MCF 10A (cell line): ENCODE results near the gene XXYLT1. TPM values are rescaled to one million over a fixed set of nuclear protein-coding genes. Genes with fewer than 3 reads are reported as not detected.

Experiments used
- BruUV-seq: library from RNA; stranded (reverse); fragments of 400-500 nt; replicated peaks from 2 replicates; lab custom pipeline; 2021; lab: Mats Ljungman, UMichigan
- CTCF ChIA-PET: fragments of 300-600 bp; sonication (Branson Sonifier 250); formaldehyde crosslinking; extraction: SDS; loops from one replicate; lab custom pipeline; 2021; ENCODE audit warnings: antibody characterized with exemption, inconsistent platforms; lab: Yijun Ruan, JAX
- POLR2A ChIA-PET: fragments of 300-600, 350-650 bp; sonication (Branson Sonifier 250); formaldehyde crosslinking; extraction: SDS; loops from one replicate; lab custom pipeline; 2020; ENCODE audit warnings: antibody characterized with exemption, inconsistent platforms; lab: Yijun Ruan, JAX
- DNase-seq: peaks from one replicate; pipeline ENCODE4 v3.0.0-alpha.2; 2018; ENCODE audit not compliant: unreplicated experiment
- H3K27ac Mint-ChIP-seq: one replicate; pipeline ENCODE4 v1.8.0; 2022; ENCODE audit warnings: mild to moderate bottlenecking, low read depth, mixed read lengths; ENCODE audit not compliant: unreplicated experiment
- H3K27me3 Mint-ChIP-seq: one replicate; pipeline ENCODE4 v1.8.0; 2022; ENCODE audit warnings: mixed read lengths; ENCODE audit not compliant: insufficient read depth, unreplicated experiment
- H3K36me3 Mint-ChIP-seq: one replicate; pipeline ENCODE4 v1.8.0; 2022; ENCODE audit warnings: mild to moderate bottlenecking, moderate library complexity, mixed read lengths; ENCODE audit not compliant: insufficient read depth, unreplicated experiment
- H3K4me1 Mint-ChIP-seq: one replicate; pipeline ENCODE4 v1.8.0; 2022; ENCODE audit warnings: mixed read lengths; ENCODE audit not compliant: insufficient read depth, unreplicated experiment
- H3K4me3 Mint-ChIP-seq: one replicate; pipeline ENCODE4 v1.8.0; 2022; ENCODE audit warnings: mild to moderate bottlenecking, moderate library complexity, mixed read lengths; ENCODE audit not compliant: unreplicated experiment
- H3K9me3 Mint-ChIP-seq: one replicate; pipeline ENCODE4 v1.8.0; 2022; ENCODE audit warnings: mixed read lengths; ENCODE audit not compliant: unreplicated experiment
- CTCF ChIP-seq: fragments of 200-600 bp; IDR thresholded peaks from one replicate; pipeline ENCODE4 v1.8.0; 2022; ENCODE audit warnings: antibody characterized with exemption, mild to moderate bottlenecking; ENCODE audit not compliant: unreplicated experiment
- intact Hi-C: fragments of 100-400 bp; cut with micrococcal nuclease; formaldehyde crosslinking; loops from 2 replicates; pipeline ENCODE4 v1.14.1; 2022
- total RNA-seq: library from RNA; stranded (reverse); gene quantifications from 2 replicates; pipeline ENCODE4 v1.2.3, GENCODE V29; 2022

Gene XXYLT1
- total RNA-seq, 1 experiment from 2014 or later = 10.0 TPM

GRCh38 chr3:195060217-195060481 is 210.8 kb downstream of the XXYLT1 start:
- Mint-ChIP-seq H3K36me3 (no peaks in the 10 kb centered on the region), H3K9me3 (no peaks in the 10 kb centered on the region), H3K27me3 (peaks cover 9% of the 10 kb centered on the region), H3K4me1 (no peaks in the 10 kb centered on the region), H3K4me3 (no peak overlapping the region), H3K27ac (no peak overlapping the region)
- DNase-seq = no peak
- TF ChIP-seq CTCF = no peak
- ChIA-PET CTCF (no interaction called here), POLR2A (interaction anchor here (0.7 kb wide), 1 partner anchor 130 kb away, joined by 3 read pairs; no protein-coding TSS in a partner anchor)
- intact Hi-C loops = no loop called here
- no TSS peak for BruUV-seq

GRCh38 chr3:195059471-195060216 is 211.3 kb downstream of the XXYLT1 start:
- ChIA-PET POLR2A (interaction anchor here (0.7 kb wide), 1 partner anchor 31 kb away, joined by 3 read pairs; no protein-coding TSS in a partner anchor), CTCF (no interaction called here)
- Mint-ChIP-seq H3K4me1 (no peaks in the 10 kb centered on the region), H3K36me3 (no peaks in the 10 kb centered on the region), H3K4me3 (no peak overlapping the region), H3K27ac (no peak overlapping the region), H3K27me3 (peaks cover 14% of the 10 kb centered on the region), H3K9me3 (no peaks in the 10 kb centered on the region)
- no peak for TF ChIP-seq CTCF
- intact Hi-C loops = no loop called here
- no TSS peak for BruUV-seq
- no peak for DNase-seq

GRCh38 chr3:195059006-195059350 is 212.0 kb downstream of the XXYLT1 start:
- no TSS peak for BruUV-seq
- Mint-ChIP-seq H3K36me3 (no peaks in the 10 kb centered on the region), H3K4me1 (no peaks in the 10 kb centered on the region), H3K9me3 (no peaks in the 10 kb centered on the region), H3K27ac (no peak overlapping the region), H3K27me3 (peaks cover 18% of the 10 kb centered on the region), H3K4me3 (no peak overlapping the region)
- intact Hi-C loops = no loop called here
- no peak for TF ChIP-seq CTCF
- POLR2A ChIA-PET = interaction anchor here (0.7 kb wide), 1 partner anchor 30 kb away, joined by 3 read pairs; no protein-coding TSS in a partner anchor
- no peak for DNase-seq
- CTCF ChIA-PET = no interaction called here

- intact Hi-C loops = no loop called here
- H3K9me3 Mint-ChIP-seq = no peaks in the 10 kb centered on the region
- ChIA-PET POLR2A (interaction anchor here (0.7 kb wide), 1 partner anchor 30 kb away, joined by 3 read pairs; no protein-coding TSS in a partner anchor), CTCF (no interaction called here)
- DNase-seq = no peak
- no peak overlapping the region for H3K27ac Mint-ChIP-seq
- TF ChIP-seq CTCF = no peak
- H3K36me3 Mint-ChIP-seq = no peaks in the 10 kb centered on the region
- H3K4me3 Mint-ChIP-seq = no peak overlapping the region
- BruUV-seq = no TSS peak
- H3K4me1 Mint-ChIP-seq = no peaks in the 10 kb centered on the region
- peaks cover 18% of the 10 kb centered on the region for H3K27me3 Mint-ChIP-seq
These were observed 212.5 kb downstream of the XXYLT1 start for GRCh38 chr3:195058336-195059005.
